Thymus (tissue), 11 donors: ENCODE results near the gene TMSB10. TPM values are rescaled to one million over a fixed set of nuclear protein-coding genes. Genes with fewer than 3 reads are reported as not detected.
"Not testable (repeated sequence)": the region's sequence is repeated elsewhere in the genome, so short reads cannot be mapped to it uniquely, and the experiment has no call there.

Experiments used
- DNase-seq, 9 donors: peaks; one replicate each; pipeline ENCODE4 v3.0.0-alpha.2; 2013; ENCODE audit warnings: low spot score in 9 of 9, low read depth in 6 of 9, missing footprints in 1 of 9
- H3K27ac ChIP-seq, 2 donors: one replicate each; pipeline ENCODE4 v1.5.1; 2013; ENCODE audit warnings: control low read depth in 1 of 2, low read depth in 1 of 2, low read length in 1 of 2, mild to moderate bottlenecking in 1 of 2, moderate library complexity in 1 of 2
- H3K27me3 ChIP-seq, 2 donors: one replicate each; pipeline ENCODE4 v1.5.1; 2013; ENCODE audit warnings: low read length in 1 of 2; ENCODE audit not compliant: control insufficient read depth in 2 of 2, insufficient read depth in 1 of 2
- H3K36me3 ChIP-seq, 2 donors: one replicate each; pipeline ENCODE4 v1.5.1; 2013; ENCODE audit warnings: low read length in 1 of 2, mild to moderate bottlenecking in 1 of 2, moderate library complexity in 1 of 2; ENCODE audit not compliant: control insufficient read depth in 2 of 2, insufficient read depth in 2 of 2
- H3K4me1 ChIP-seq, 2 donors: one replicate each; pipeline ENCODE4 v1.5.1; 2013; ENCODE audit warnings: low read length in 2 of 2; ENCODE audit not compliant: control insufficient read depth in 2 of 2, insufficient read depth in 2 of 2
- H3K4me3 ChIP-seq, 2 donors: one replicate each; pipeline ENCODE4 v1.5.1; 2013; ENCODE audit warnings: low read length in 2 of 2, control low read depth in 1 of 2, mild to moderate bottlenecking in 1 of 2
- H3K9me3 ChIP-seq, 2 donors: one replicate each; pipeline ENCODE4 v1.5.1; 2013; ENCODE audit warnings: low read length in 1 of 2, mild to moderate bottlenecking in 1 of 2; ENCODE audit not compliant: control insufficient read depth in 2 of 2, insufficient read depth in 1 of 2
- WGBS: extraction: QIAGEN DNeasy Blood & Tissue Kit; methylation state at CpG from one replicate; pipeline ENCODE4 v1.1.7; 2013; 5-methylcytosine and 5-hydroxymethylcytosine counted together
- polyA plus RNA-seq: library from polyadenylated mRNA; stranded (reverse); fragments of 200-250 nt; gene quantifications from one replicate; pipeline ENCODE4 v1.2.3, GENCODE V29; 2013
- total RNA-seq: library from RNA; stranded (reverse); fragments of 120-200 nt; gene quantifications from one replicate; pipeline ENCODE4 v1.2.4, GENCODE V29; 2013
- donor health status: healthy.

Gene TMSB10
- total and polyA plus RNA-seq, 2 donors = 4,492 to 5,628 TPM

DNA sequence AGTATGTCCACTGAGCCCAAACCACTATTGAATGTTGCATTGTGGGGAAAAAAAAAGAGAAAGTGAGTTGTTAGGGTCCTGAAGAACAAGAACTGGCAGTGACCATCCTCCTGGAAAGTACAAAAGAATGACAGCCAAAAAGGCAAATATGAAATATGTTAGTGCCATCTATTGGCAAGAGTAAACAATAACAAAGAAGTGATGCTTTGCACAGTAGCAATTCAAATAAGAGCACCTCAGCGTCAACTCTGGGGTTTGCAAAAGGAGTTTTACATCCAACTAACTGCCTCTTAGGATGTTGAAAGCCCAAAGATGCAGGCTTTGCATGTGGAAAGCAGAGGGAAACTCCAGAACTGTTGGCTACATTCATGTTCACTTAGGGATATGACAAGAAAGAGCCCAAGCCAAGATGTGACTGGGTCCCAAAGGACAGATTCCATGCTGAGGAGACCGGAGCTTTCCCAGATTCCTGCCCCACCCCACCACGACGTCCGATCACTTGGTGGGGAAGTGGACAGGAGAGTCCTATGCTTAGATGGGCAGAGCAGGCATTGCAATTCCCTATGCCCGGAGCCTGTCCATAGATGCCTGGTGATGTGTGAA is 40.2 kb upstream of the TMSB10 start:
- Histone ChIP-seq H3K4me1 (peaks cover 0 to 7% of the 10 kb centered on the region in 2 donors), H3K27me3 (no peaks in the 10 kb centered on the region), H3K4me3 (no peak overlapping the region), H3K27ac (no peak overlapping the region), H3K36me3 (no peaks in the 10 kb centered on the region), H3K9me3 (no peaks in the 10 kb centered on the region)
- 84% methylated on average over 6 of the region's 6 CpGs for WGBS
- DNase-seq = peak in 1 of 9 donors; percentile 56

DNA sequence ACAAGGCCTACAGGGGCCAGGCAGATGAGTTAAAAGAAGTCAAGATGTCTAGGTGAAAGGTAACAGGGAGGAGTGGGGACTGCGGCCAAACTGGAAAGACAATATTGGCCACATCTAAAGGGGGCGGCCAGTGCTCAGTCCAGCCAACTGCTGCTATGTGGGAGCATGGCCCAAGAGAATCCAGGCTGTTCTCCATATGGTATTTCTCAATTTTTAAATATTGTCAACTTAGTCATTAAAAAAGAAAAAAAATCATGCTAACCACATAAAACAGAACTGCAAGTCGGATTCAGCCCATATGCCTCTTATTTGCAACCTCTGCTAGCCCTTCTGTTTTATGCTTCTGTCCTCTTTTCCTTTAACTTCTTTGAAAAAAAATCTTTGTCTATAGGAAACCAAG is 39.3 kb upstream of the TMSB10 start:
- Histone ChIP-seq H3K4me3 (no peak overlapping the region), H3K4me1 (peaks cover 0 to 7% of the 10 kb centered on the region in 2 donors), H3K9me3 (no peaks in the 10 kb centered on the region), H3K36me3 (no peaks in the 10 kb centered on the region), H3K27ac (no peak overlapping the region), H3K27me3 (no peaks in the 10 kb centered on the region)
- no peak for DNase-seq
- WGBS = 87% methylated on average over 3 of the region's 3 CpGs

DNA sequence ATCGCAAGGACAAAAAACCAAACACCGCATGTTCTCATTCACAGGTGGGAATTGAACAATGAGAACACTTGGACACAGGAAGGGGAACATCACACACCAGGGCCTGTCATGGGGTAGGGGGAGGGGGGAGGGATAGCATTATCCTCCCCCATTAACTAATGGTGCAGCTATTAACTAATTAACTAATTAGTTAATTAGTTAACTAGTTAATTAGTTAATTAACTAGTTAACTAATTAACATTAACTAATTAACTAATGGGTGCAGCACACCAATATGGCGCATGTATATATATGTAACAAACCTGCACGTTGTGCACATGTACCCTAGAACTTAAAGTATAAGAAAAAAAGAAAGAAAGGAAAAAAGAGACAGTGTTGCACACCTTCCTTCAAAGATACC is 37.1 kb upstream of the TMSB10 start:
- WGBS = 95% methylated on average over 2 of the region's 4 CpGs
- not testable (repeated sequence) for H3K27me3 ChIP-seq

DNA sequence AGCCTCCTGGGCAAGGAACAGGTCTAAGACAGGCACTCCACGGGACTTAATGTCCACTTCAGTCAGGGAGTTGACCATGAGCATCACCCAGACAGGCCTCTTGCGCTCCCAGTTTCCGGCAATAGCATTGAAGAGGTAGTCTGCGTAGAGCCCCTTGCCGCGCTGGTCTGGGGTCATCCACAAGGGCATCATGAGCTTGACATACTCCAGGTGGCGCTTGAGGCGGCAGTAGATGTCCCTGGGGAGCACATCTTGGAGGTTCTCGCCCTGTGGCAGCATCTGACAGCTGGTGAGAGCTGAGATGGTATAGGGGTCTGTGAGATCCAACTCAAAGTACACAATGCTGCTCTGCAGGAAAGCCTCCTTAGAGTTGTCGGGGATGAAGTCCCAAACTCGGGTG is 35.1 kb upstream of the TMSB10 start:
- no peak for DNase-seq
- Histone ChIP-seq H3K9me3 (peaks cover 0 to 1% of the 10 kb centered on the region in 2 donors), H3K36me3 (no peaks in the 10 kb centered on the region), H3K27me3 (no peaks in the 10 kb centered on the region), H3K4me1 (no peaks in the 10 kb centered on the region), H3K27ac (no peak overlapping the region), H3K4me3 (no peak overlapping the region)
- WGBS = 94% methylated on average over 11 of the region's 11 CpGs

More for the DNA sequence above, 37.1 kb upstream of the TMSB10 start:
- H3K9me3 ChIP-seq, H3K4me3 ChIP-seq, H3K27ac ChIP-seq, H3K4me1 ChIP-seq, H3K36me3 ChIP-seq, DNase-seq: not testable (repeated sequence)

DNA sequence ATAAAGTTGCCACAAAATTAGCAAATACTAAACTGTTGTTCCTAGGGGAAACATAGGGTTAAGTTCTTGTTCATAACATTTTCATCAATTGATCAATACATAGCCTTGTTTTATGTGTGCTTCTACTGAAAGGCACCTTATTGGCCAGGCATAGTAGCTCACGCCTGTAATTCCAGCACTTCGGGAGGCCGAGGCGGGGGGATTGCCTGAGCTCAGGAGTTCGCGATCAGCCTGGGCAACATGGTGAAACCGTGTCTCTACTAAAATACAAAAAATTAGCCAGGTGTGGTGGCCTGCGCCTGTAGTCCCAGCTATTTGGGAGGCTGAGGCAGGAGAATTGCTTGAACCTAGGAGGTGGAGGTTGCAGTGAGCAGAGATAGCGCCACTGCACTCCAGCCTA is 32.8 kb upstream of the TMSB10 start:
- H3K36me3 ChIP-seq, H3K4me1 ChIP-seq, H3K27ac ChIP-seq, H3K4me3 ChIP-seq, H3K9me3 ChIP-seq, DNase-seq: not testable (repeated sequence)
- WGBS = 97% methylated on average over 9 of the region's 9 CpGs
- H3K27me3 ChIP-seq = peaks cover 0 to 12% of the 10 kb centered on the region in 2 donors

DNA sequence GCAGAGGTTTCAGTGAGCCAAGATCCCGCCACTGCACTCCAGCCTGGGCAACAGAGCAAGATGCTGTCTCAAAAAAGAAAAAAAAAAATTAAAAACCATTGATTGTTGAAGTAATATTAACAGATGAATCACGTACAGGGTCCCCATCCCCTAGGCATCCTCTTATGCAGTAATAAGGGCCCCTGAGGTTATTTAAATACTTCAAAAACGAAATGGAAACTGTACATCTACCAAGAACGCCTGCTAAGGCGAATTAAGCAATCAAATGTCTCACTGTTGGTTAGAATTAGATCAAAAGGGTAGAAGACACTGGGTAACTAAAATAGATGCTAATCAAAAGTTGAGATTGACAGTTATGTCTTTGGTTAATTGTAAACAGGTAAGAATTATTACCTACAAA is 32.1 kb upstream of the TMSB10 start:
- Histone ChIP-seq H3K4me1 (no peaks in the 10 kb centered on the region), H3K27ac (no peak overlapping the region), H3K9me3 (peaks cover 0 to 1% of the 10 kb centered on the region in 2 donors), H3K36me3 (no peaks in the 10 kb centered on the region), H3K27me3 (peaks cover 0 to 19% of the 10 kb centered on the region in 2 donors), H3K4me3 (no peak overlapping the region)
- no peak for DNase-seq
- 93% methylated on average over 5 of the region's 5 CpGs for WGBS

DNA sequence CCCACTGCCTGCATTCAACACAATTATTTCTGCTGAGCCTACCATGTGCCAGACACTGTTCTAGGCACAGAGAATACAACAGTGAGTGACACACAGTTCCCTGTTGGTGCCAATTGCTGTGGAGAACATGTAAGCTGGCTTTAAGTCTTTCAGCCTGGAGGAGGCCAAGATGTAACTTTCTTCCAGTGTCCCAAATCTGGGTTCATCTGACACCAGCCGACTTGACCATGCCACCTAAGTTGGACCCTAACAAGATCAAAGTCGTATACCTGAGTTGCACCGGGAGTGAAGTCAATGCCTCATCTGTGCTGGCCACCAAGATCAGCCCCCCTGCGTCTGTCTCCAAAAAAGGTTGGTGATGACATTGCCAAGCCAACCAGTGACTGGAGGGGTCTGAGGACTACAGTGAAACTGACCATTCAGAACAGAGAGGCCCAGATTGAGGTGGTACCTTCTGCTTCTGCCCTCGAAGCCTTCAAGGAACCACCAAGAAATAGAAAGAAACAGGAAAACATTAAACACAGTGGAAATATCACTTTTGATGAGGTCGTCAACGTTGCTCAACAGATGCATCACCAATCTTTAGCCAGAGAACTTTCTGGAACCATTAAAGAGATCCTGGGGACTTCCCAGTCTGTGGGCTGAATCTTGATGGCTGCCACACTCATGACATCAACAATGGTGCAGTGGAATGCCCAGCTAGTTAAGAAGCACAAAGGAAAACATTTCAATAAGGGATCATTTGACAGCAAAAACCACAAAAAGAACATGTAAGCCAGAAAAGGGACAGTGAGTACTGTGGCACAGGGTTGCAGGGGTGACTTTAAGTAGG is 30.9 kb upstream of the TMSB10 start:
- no peak for DNase-seq
- H3K4me3 ChIP-seq = no peak overlapping the region
- H3K27me3 ChIP-seq = peaks cover 11 to 32% of the 10 kb centered on the region in 2 donors
- 93% methylated on average over 7 of the region's 7 CpGs for WGBS
- no peaks in the 10 kb centered on the region for H3K36me3 ChIP-seq
- H3K9me3 ChIP-seq = peaks cover 0 to 1% of the 10 kb centered on the region in 2 donors
- no peaks in the 10 kb centered on the region for H3K4me1 ChIP-seq
- no peak overlapping the region for H3K27ac ChIP-seq

DNA sequence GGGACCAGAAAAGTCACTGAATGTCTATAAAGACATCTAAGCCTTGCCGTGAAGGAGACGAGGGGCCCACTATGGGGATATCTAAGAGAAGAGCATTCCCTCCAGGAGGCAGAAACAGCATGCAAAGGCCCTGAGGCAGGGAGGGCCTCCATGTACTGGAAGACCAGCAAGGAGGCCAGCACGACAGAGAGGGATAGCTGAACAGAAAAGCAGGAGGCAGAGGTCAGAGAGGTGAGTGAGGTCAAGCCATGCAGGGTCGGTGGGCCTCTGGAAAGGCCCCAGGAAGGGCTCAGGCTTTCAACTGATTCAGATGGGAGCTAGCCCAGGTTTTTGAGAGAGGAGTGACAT is 30.3 kb upstream of the TMSB10 start:
- WGBS = 92% methylated on average over 4 of the region's 4 CpGs
- Histone ChIP-seq H3K27me3 (peaks cover 17 to 37% of the 10 kb centered on the region in 2 donors), H3K36me3 (no peaks in the 10 kb centered on the region), H3K4me3 (no peak overlapping the region), H3K4me1 (peaks cover 0 to 3% of the 10 kb centered on the region in 2 donors), H3K9me3 (peaks cover 0 to 1% of the 10 kb centered on the region in 2 donors), H3K27ac (no peak overlapping the region)
- no peak for DNase-seq

DNA sequence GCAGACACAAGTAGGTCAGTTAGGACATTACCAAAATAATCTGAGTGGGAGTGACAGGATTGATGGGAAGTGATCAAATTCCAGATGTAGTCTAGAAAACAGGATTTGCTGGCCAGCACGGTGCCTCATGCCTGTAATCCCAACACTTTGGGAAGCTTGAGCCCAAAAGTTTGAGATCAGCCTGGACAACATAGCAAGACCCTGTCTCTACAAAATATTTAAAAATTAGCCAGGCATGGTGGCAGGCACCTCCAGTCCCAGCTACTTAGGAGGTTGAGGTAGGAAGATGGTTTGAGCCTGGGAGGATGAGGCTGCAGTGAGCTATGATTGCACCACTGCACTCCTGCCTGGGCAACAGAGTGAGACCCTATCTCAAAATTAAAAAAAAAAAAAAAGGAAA is 29.8 kb upstream of the TMSB10 start:
- H3K4me1 ChIP-seq, H3K27ac ChIP-seq, DNase-seq, H3K9me3 ChIP-seq, H3K4me3 ChIP-seq, H3K36me3 ChIP-seq: not testable (repeated sequence)
- peaks cover 22 to 42% of the 10 kb centered on the region in 2 donors for H3K27me3 ChIP-seq
- 94% methylated on average over 1 of the region's 1 CpG for WGBS
